Mesothelial cell of epicardium (in vitro differentiated cells): ENCODE results near the gene P2RX5. TPM values are rescaled to one million over a fixed set of nuclear protein-coding genes. Genes with fewer than 3 reads are reported as not detected.

Experiments used
- DNase-seq, 2 experiments: peaks; one replicate each; pipeline ENCODE4 v3.0.0; 2021; ENCODE audit warnings: low spot score in 2 of 2; ENCODE audit not compliant: unreplicated experiment in 2 of 2
- H3K27ac Mint-ChIP-seq: 2 replicates; pipeline ENCODE4 v1.8.0; 2021; ENCODE audit warnings: mixed read lengths
- H3K27me3 Mint-ChIP-seq: 2 replicates; pipeline ENCODE4 v1.8.0; 2021; ENCODE audit warnings: low read depth, mixed read lengths
- H3K36me3 Mint-ChIP-seq: 2 replicates; pipeline ENCODE4 v1.8.0; 2021; ENCODE audit warnings: mixed read lengths
- H3K4me1 Mint-ChIP-seq: 2 replicates; pipeline ENCODE4 v1.8.0; 2021; ENCODE audit warnings: mixed read lengths
- H3K4me3 Mint-ChIP-seq: 2 replicates; pipeline ENCODE4 v1.8.0; 2021; ENCODE audit warnings: mild to moderate bottlenecking, moderate library complexity, mixed read lengths
- H3K9me3 Mint-ChIP-seq: 2 replicates; pipeline ENCODE4 v1.8.0; 2021; ENCODE audit warnings: mixed read lengths
- CTCF ChIP-seq: fragments of 200-600 bp; sonication (generic); IDR thresholded peaks from one replicate; pipeline ENCODE4 v1.5.0; 2021; ENCODE audit warnings: antibody characterized with exemption; ENCODE audit not compliant: unreplicated experiment
- total RNA-seq: library from RNA; stranded (reverse); gene quantifications from 3 replicates; pipeline ENCODE4 v1.2.1, GENCODE V29; 2021

The P2RX5 gene
- 0.18 to 0.66 TPM (median 0.24 TPM) in 3 replicates for total RNA-seq

- no peak for TF ChIP-seq CTCF
- peaks cover 74% of the 10 kb centered on the region for H3K27me3 Mint-ChIP-seq
- H3K27ac Mint-ChIP-seq: no peak within 1 kb of the TSS
- H3K4me3 Mint-ChIP-seq: peak within 1 kb of the TSS; percentile 68
- H3K36me3 Mint-ChIP-seq: no peaks in the 10 kb centered on the region
- peaks cover 7% of the 10 kb centered on the region for H3K4me1 Mint-ChIP-seq
- no peak for DNase-seq
- H3K9me3 Mint-ChIP-seq: no peaks in the 10 kb centered on the region
Observed at GRCh38 chr17:3695723-3696411, at the start of gene P2RX5. P2RX5 (minus strand) TSS chr17:3696155; CDS start chr17:3696005, 150 bp downstream.

- Mint-ChIP-seq H3K27ac (no peak overlapping the region), H3K36me3 (no peaks in the 10 kb centered on the region), H3K4me3 (no peak overlapping the region), H3K4me1 (no peaks in the 10 kb centered on the region), H3K9me3 (no peaks in the 10 kb centered on the region), H3K27me3 (peaks cover 3% of the 10 kb centered on the region)
- no peak for TF ChIP-seq CTCF
- DNase-seq: no peak
Observed at GRCh38 chr17:3745071-3745470, 49.1 kb upstream of the P2RX5 start.

- TF ChIP-seq CTCF: no peak
- Mint-ChIP-seq H3K4me3 (no peak overlapping the region), H3K36me3 (no peaks in the 10 kb centered on the region), H3K4me1 (peaks cover 2% of the 10 kb centered on the region), H3K27me3 (peaks cover 3% of the 10 kb centered on the region), H3K27ac (no peak overlapping the region), H3K9me3 (no peaks in the 10 kb centered on the region)
- DNase-seq: no peak
Observed at GRCh38 chr17:3744014-3744413, 48.1 kb upstream of the P2RX5 start.

GRCh38 chr17:3740611-3741073 lies 44.7 kb upstream of the P2RX5 start:
- no peak for DNase-seq
- H3K27ac Mint-ChIP-seq: no peak overlapping the region
- H3K27me3 Mint-ChIP-seq: peaks cover 4% of the 10 kb centered on the region
- H3K4me3 Mint-ChIP-seq: no peak overlapping the region
- peaks cover 14% of the 10 kb centered on the region for H3K4me1 Mint-ChIP-seq
- H3K36me3 Mint-ChIP-seq: no peaks in the 10 kb centered on the region
- no peaks in the 10 kb centered on the region for H3K9me3 Mint-ChIP-seq
- no peak for TF ChIP-seq CTCF

GRCh38 chr17:3739422-3740124 lies 43.6 kb upstream of the P2RX5 start:
- no peaks in the 10 kb centered on the region for H3K36me3 Mint-ChIP-seq
- DNase-seq: no peak
- peaks cover 14% of the 10 kb centered on the region for H3K4me1 Mint-ChIP-seq
- no peaks in the 10 kb centered on the region for H3K9me3 Mint-ChIP-seq
- H3K27me3 Mint-ChIP-seq: peaks cover 4% of the 10 kb centered on the region
- H3K4me3 Mint-ChIP-seq: no peak overlapping the region
- no peak for TF ChIP-seq CTCF
- H3K27ac Mint-ChIP-seq: no peak overlapping the region
